Loucy (cell line): ENCODE measurements around the gene FTO.
"Not testable (repeated sequence)": the region's sequence is repeated elsewhere in the genome, so short reads cannot be mapped to it uniquely, and the experiment has no call there.

Experiments
- H2AFZ ChIP-seq: fragments of 200-600 bp; sonication (generic); 2 replicates; pipeline ENCODE4 v1.6.0; 2016; ENCODE audit warnings: antibody characterized with exemption, mild to moderate bottlenecking, low read length, moderate library complexity
- H3F3A ChIP-seq: fragments of 200-600 bp; 2 replicates; pipeline ENCODE4 v1.6.0; 2016; ENCODE audit warnings: antibody characterized with exemption, low read depth, mild to moderate bottlenecking
- H3K27me3 ChIP-seq: fragments of 200-600 bp; sonication (generic); 2 replicates; pipeline ENCODE4 v1.6.1; 2014; ENCODE audit warnings: low read length, mild to moderate bottlenecking; ENCODE audit not compliant: insufficient read depth, poor library complexity, severe bottlenecking
- H3K36me3 ChIP-seq: fragments of 200-600 bp; sonication (generic); 2 replicates; pipeline ENCODE4 v1.6.1; 2016; ENCODE audit warnings: low read length; ENCODE audit not compliant: insufficient read depth
- H3K4me1 ChIP-seq: fragments of 200-600 bp; sonication (generic); 2 replicates; pipeline ENCODE4 v1.5.1; 2014; ENCODE audit warnings: low read length, mild to moderate bottlenecking; ENCODE audit not compliant: insufficient read depth, poor library complexity, severe bottlenecking
- H3K4me2 ChIP-seq: fragments of 200-600 bp; sonication (generic); 2 replicates; pipeline ENCODE4 v1.6.0; 2014; ENCODE audit warnings: antibody characterized with exemption, low read length, low read depth, mild to moderate bottlenecking; ENCODE audit not compliant: poor library complexity, severe bottlenecking
- H3K4me3 ChIP-seq: fragments of 200-600 bp; sonication (generic); 2 replicates; pipeline ENCODE4 v1.5.1; 2014; ENCODE audit warnings: low read length, mild to moderate bottlenecking, mixed read lengths; ENCODE audit not compliant: poor library complexity, severe bottlenecking
- H3K79me2 ChIP-seq: fragments of 200-600 bp; sonication (generic); 2 replicates; pipeline ENCODE4 v1.6.1; 2014; ENCODE audit warnings: low read length; ENCODE audit not compliant: insufficient read depth
- H3K9ac ChIP-seq: fragments of 200-600 bp; sonication (generic); 2 replicates; pipeline ENCODE4 v1.6.0; 2014; ENCODE audit warnings: mild to moderate bottlenecking, low read depth, low read length, moderate library complexity; ENCODE audit not compliant: poor library complexity, severe bottlenecking
- H3K9me2 ChIP-seq: fragments of 200-600 bp; sonication (generic); replicated peaks from 2 replicates; pipeline ENCODE4 v1.6.1; 2016; ENCODE audit warnings: low read depth, low read length, mixed read lengths
- H3K9me3 ChIP-seq: fragments of 200-600 bp; sonication (generic); 2 replicates; pipeline ENCODE4 v1.6.1; 2014; ENCODE audit warnings: mild to moderate bottlenecking, antibody characterized with exemption, low read length, low read depth; ENCODE audit not compliant: insufficient read depth
- H4K20me1 ChIP-seq: fragments of 200-600 bp; sonication (generic); 2 replicates; pipeline ENCODE4 v1.6.0; 2014; ENCODE audit warnings: antibody characterized with exemption, low read length, mild to moderate bottlenecking; ENCODE audit not compliant: insufficient read depth, poor library complexity, severe bottlenecking
- CTCF ChIP-seq: fragments of 200-600 bp; sonication (generic); conservative IDR thresholded peaks from 2 replicates; pipeline ENCODE4 v1.5.1; 2014; ENCODE audit warnings: mild to moderate bottlenecking, antibody characterized with exemption, low read length
- EZH2phosphoT487 ChIP-seq: fragments of 200-600 bp; IDR thresholded peaks from 2 replicates; pipeline ENCODE4 v1.6.1; 2018; ENCODE audit warnings: antibody characterized with exemption, mild to moderate bottlenecking, moderate library complexity, borderline replicate concordance

The FTO gene

GRCh38 chr16:53844804-53845203, 140.8 kb downstream of the FTO start:
- Histone ChIP-seq H3F3A (no peaks in the 10 kb centered on the region), H3K36me3 (no peaks in the 10 kb centered on the region), H3K4me2 (peak overlapping the region; percentile 38), H3K79me2 (no peaks in the 10 kb centered on the region), H3K9ac (peak overlapping the region; percentile 40), H3K4me1 (peaks cover 45% of the 10 kb centered on the region), H4K20me1 (no peaks in the 10 kb centered on the region), H3K4me3 (no peak overlapping the region), H2AFZ (no peak overlapping the region), H3K9me2 (no peaks in the 10 kb centered on the region), H3K9me3 (no peaks in the 10 kb centered on the region), H3K27me3 (no peaks in the 10 kb centered on the region)
- TF ChIP-seq CTCF = no peak
- TF ChIP-seq EZH2phosphoT487 = no peak

GRCh38 chr16:53846549-53846948, 142.6 kb downstream of the FTO start:
- not testable (repeated sequence) for H3K4me2 ChIP-seq, H3K9me2 ChIP-seq, H3K9me3 ChIP-seq, H4K20me1 ChIP-seq, H3K36me3 ChIP-seq, H3K4me3 ChIP-seq, H3K27me3 ChIP-seq, H3F3A ChIP-seq, H3K79me2 ChIP-seq, H2AFZ ChIP-seq, H3K9ac ChIP-seq
- H3K4me1 ChIP-seq = peaks cover 48% of the 10 kb centered on the region

- no peaks in the 10 kb centered on the region for H3K36me3 ChIP-seq
- no peak overlapping the region for H2AFZ ChIP-seq
- TF ChIP-seq CTCF (no peak), EZH2phosphoT487 (no peak)
- no peaks in the 10 kb centered on the region for H3K79me2 ChIP-seq
- no peak overlapping the region for H3K4me2 ChIP-seq
- H3K9me3 ChIP-seq = no peaks in the 10 kb centered on the region
- H3K9ac ChIP-seq = no peak overlapping the region
- H3K4me3 ChIP-seq = no peak overlapping the region
- H3K27me3 ChIP-seq = no peaks in the 10 kb centered on the region
- H3F3A ChIP-seq = no peaks in the 10 kb centered on the region
- no peaks in the 10 kb centered on the region for H3K9me2 ChIP-seq
- no peaks in the 10 kb centered on the region for H4K20me1 ChIP-seq
- peaks cover 48% of the 10 kb centered on the region for H3K4me1 ChIP-seq
Observed at GRCh38 chr16:53846971-53847370, 143.0 kb downstream of the FTO start.

GRCh38 chr16:53848277-53848942, 144.5 kb downstream of the FTO start:
- H4K20me1 ChIP-seq = no peaks in the 10 kb centered on the region
- peak overlapping the region; percentile 11 for H3K4me2 ChIP-seq
- no peaks in the 10 kb centered on the region for H3F3A ChIP-seq
- no peaks in the 10 kb centered on the region for H3K9me2 ChIP-seq
- no peaks in the 10 kb centered on the region for H3K79me2 ChIP-seq
- TF ChIP-seq EZH2phosphoT487 (no peak), CTCF (no peak)
- no peak overlapping the region for H3K9ac ChIP-seq
- H3K4me1 ChIP-seq = peaks cover 48% of the 10 kb centered on the region
- H3K9me3 ChIP-seq = no peaks in the 10 kb centered on the region
- no peaks in the 10 kb centered on the region for H3K27me3 ChIP-seq
- H2AFZ ChIP-seq = no peak overlapping the region
- no peaks in the 10 kb centered on the region for H3K36me3 ChIP-seq
- H3K4me3 ChIP-seq = no peak overlapping the region
